NCI-H1417 treated with DMSO at 0.1 percent for 48 hours (cell line): ENCODE measurements around the gene TRIM22.
"Not testable (repeated sequence)": the region's sequence is repeated elsewhere in the genome, so short reads cannot be mapped to it uniquely, and the experiment has no call there.

Experiments used
- DNase-seq: peaks from one replicate; lab custom pipeline; 2025; lab: John Stamatoyannopoulos, UW

The TRIM22 gene

GRCh38 chr11:5691238-5691963 is 1.8 kb downstream of the TRIM22 start:
- DNase-seq, result not testable (repeated sequence)

- no peak for DNase-seq
These were observed 2.4 kb downstream of the TRIM22 start for GRCh38 chr11:5691964-5692361.

GRCh38 chr11:5694642-5695041 is 5.1 kb downstream of the TRIM22 start:
- no peak for DNase-seq

- no peak for DNase-seq
These were observed 6.0 kb downstream of the TRIM22 start for GRCh38 chr11:5695580-5695979.

- no peak for DNase-seq
These were observed 6.6 kb downstream of the TRIM22 start for GRCh38 chr11:5696210-5696609.

GRCh38 chr11:5698281-5698680 is 8.7 kb downstream of the TRIM22 start:
- no peak for DNase-seq

GRCh38 chr11:5700421-5701054 is 10.9 kb downstream of the TRIM22 start:
- DNase-seq, result no peak

- no peak for DNase-seq
These were observed 11.5 kb downstream of the TRIM22 start for GRCh38 chr11:5701055-5701577.

GRCh38 chr11:5703741-5704536 is 14.3 kb downstream of the TRIM22 start:
- DNase-seq, result no peak

- no peak for DNase-seq
These were observed 16.1 kb downstream of the TRIM22 start for GRCh38 chr11:5705688-5706087.

- DNase-seq, result no peak
These were observed 22.9 kb downstream of the TRIM22 start for GRCh38 chr11:5712507-5712906.

GRCh38 chr11:5713695-5714094 is 24.1 kb downstream of the TRIM22 start:
- DNase-seq, result no peak

- DNase-seq, result not testable (repeated sequence)
These were observed 26.9 kb downstream of the TRIM22 start for GRCh38 chr11:5716518-5716917.

GRCh38 chr11:5719703-5720495 is 30.3 kb downstream of the TRIM22 start:
- no peak for DNase-seq

GRCh38 chr11:5722622-5723021 is 33.0 kb downstream of the TRIM22 start:
- DNase-seq, result no peak

GRCh38 chr11:5726351-5726750 is 36.8 kb downstream of the TRIM22 start:
- DNase-seq, result no peak

GRCh38 chr11:5727691-5728090 is 38.1 kb downstream of the TRIM22 start:
- no peak for DNase-seq

- no peak for DNase-seq
These were observed 46.8 kb downstream of the TRIM22 start, which contains the start of gene OR56B1 for GRCh38 chr11:5736396-5736795. Gene OR56B1, plus strand, starts transcription at chr11:5736448. Its CDS starts 69 bp downstream, at chr11:5736517.

- no peak for DNase-seq
These were observed 47.5 kb downstream of the TRIM22 start for GRCh38 chr11:5737091-5737490.

- DNase-seq, result no peak
These were observed 48.2 kb downstream of the TRIM22 start for GRCh38 chr11:5737670-5738392.

- no peak for DNase-seq
These were observed 48.8 kb downstream of the TRIM22 start for GRCh38 chr11:5738431-5738830.
